Gastrocnemius medialis (tissue), 4 donors: ENCODE measurements around the gene PCAT7. TPM values are rescaled to one million over a fixed set of nuclear protein-coding genes. Genes with fewer than 3 reads are reported as not detected.
"Not testable (repeated sequence)": the region's sequence is repeated elsewhere in the genome, so short reads cannot be mapped to it uniquely, and the experiment has no call there.

Experiments used
- ATAC-seq, 2 donors: fragments of 150-250 bp; one replicate each; pipeline ENCODE4 v1.9.1; 2016
- DNase-seq, 2 donors: peaks; one replicate each; pipeline ENCODE4 v3.0.0-alpha.2; 2019
- H3K27ac ChIP-seq, 4 donors: fragments of 200-600 bp; sonication (generic); 1 replicate in 1 of 4; 2 replicates in 3 of 4; pipeline ENCODE4 v1.5.1; 2016 to 2018; ENCODE audit warnings: mild to moderate bottlenecking in 2 of 4, moderate library complexity in 1 of 4
- H3K27me3 ChIP-seq, 3 donors: fragments of 200-600 bp; sonication (generic) in 2 of 3; 1 replicate in 1 of 3; 2 replicates in 2 of 3; pipeline versions ENCODE4 v1.5.1 to v1.6.0; 2016 to 2019; ENCODE audit warnings: mild to moderate bottlenecking in 1 of 3, moderate library complexity in 1 of 3
- H3K36me3 ChIP-seq, 2 donors: fragments of 200-600 bp; sonication (generic) in 1 of 2; one replicate each; pipeline ENCODE4 v1.5.1; 2017 to 2018
- H3K4me1 ChIP-seq, 2 donors: fragments of 200-600 bp; sonication (generic) in 1 of 2; one replicate each; pipeline ENCODE4 v1.5.1; 2016 to 2017; ENCODE audit warnings: mild to moderate bottlenecking in 2 of 2
- H3K4me3 ChIP-seq, 4 donors: fragments of 200-600 bp; sonication (generic) in 3 of 4; 1 replicate in 1 of 4; 2 replicates in 3 of 4; pipeline ENCODE4 v1.5.1; 2016 to 2019; ENCODE audit warnings: mild to moderate bottlenecking in 2 of 4
- H3K9me3 ChIP-seq, 3 donors: fragments of 200-600 bp; sonication (generic) in 2 of 3; 1 replicate in 1 of 3; 2 replicates in 2 of 3; pipeline ENCODE4 v1.5.1; 2016 to 2019
- POLR2A ChIP-seq, 2 donors: fragments of 450-650 bp; IDR thresholded peaks; one replicate each; pipeline ENCODE4 v1.6.1; 2017; ENCODE audit warnings: antibody characterized with exemption in 2 of 2, mild to moderate bottlenecking in 2 of 2, moderate library complexity in 2 of 2
- in situ Hi-C, 4 donors: fragments of 200-750 bp; cut with MboI; loops; one replicate each; pipeline versions ENCODE4 v1.15.0 to v1.8.0; 2017; ENCODE audit warnings: low sequenced_read_pairs in 4 of 4
- intact Hi-C: fragments of 100-400 bp; cut with DNase I; formaldehyde crosslinking; loops from one replicate; pipeline ENCODE4 v1.15.1; 2023; ENCODE audit warnings: low total_unique reads
- total RNA-seq, 4 donors: library from RNA; depleted of rRNA; stranded (reverse); fragments of >200 nt; gene quantifications; one replicate each; pipeline versions ENCODE4 v1.1.0 to v1.2.3, GENCODE V29; 2016
- TF ChIP-seq, protein P1 (sequence below), 5 experiments: fragments of 450-650 bp in 3 of 5; fragments of 200-600 bp in 2 of 5; sonication (generic) in 2 of 5; IDR thresholded peaks in 4 of 5; conservative IDR thresholded peaks in 1 of 5; 1 replicate in 4 of 5; 2 replicates in 1 of 5; pipeline ENCODE4 v1.5.1; 2016 to 2019; ENCODE audit warnings: antibody characterized with exemption in 5 of 5, mild to moderate bottlenecking in 3 of 5, moderate library complexity in 3 of 5

The PCAT7 gene
- total RNA-seq, 4 donors from 2014 or later: not detected

DNA sequence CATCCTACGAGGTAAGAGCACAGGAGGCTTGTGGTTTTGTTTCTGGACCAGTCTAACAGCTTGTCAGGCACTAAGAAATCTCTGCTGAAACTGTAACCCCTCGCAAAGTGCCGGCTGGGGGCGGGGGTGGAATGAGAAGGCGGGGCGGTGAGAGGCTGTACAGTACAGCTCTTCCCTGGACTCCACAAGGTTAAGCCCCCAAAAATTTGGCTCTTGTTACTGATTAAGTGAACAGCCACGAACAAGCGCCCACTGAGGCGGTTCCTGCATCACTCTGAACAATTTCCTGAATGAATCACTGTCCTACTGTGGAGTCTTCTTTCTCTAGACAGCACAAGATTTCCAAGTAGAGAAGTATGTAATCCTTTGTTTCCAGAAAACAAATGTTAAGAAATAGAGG, 31.9 kb downstream of the PCAT7 start:
- Histone ChIP-seq H3K4me1 (peaks cover 3 to 5% of the 10 kb centered on the region in 2 donors), H3K27ac (peak overlapping the region in 2 of 4 donors; percentile 34 to 74), H3K4me3 (no peak overlapping the region), H3K27me3 (no peaks in the 10 kb centered on the region), H3K9me3 (no peaks in the 10 kb centered on the region), H3K36me3 (no peaks in the 10 kb centered on the region)
- TF ChIP-seq POLR2A (IDR thresholded peaks at IDR 0.05): no peak
- TF ChIP-seq, protein P1, sequence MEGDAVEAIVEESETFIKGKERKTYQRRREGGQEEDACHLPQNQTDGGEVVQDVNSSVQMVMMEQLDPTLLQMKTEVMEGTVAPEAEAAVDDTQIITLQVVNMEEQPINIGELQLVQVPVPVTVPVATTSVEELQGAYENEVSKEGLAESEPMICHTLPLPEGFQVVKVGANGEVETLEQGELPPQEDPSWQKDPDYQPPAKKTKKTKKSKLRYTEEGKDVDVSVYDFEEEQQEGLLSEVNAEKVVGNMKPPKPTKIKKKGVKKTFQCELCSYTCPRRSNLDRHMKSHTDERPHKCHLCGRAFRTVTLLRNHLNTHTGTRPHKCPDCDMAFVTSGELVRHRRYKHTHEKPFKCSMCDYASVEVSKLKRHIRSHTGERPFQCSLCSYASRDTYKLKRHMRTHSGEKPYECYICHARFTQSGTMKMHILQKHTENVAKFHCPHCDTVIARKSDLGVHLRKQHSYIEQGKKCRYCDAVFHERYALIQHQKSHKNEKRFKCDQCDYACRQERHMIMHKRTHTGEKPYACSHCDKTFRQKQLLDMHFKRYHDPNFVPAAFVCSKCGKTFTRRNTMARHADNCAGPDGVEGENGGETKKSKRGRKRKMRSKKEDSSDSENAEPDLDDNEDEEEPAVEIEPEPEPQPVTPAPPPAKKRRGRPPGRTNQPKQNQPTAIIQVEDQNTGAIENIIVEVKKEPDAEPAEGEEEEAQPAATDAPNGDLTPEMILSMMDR (IDR thresholded peaks at IDR 0.05 in 4 of 5, conservative IDR thresholded peaks at IDR 0.05 in 1 of 5): no peak
- intact Hi-C loops (no loop called here), in situ Hi-C loops (no loop called here)
- ATAC-seq: peak in 1 of 2 donors; percentile 10
- no peak for DNase-seq

DNA sequence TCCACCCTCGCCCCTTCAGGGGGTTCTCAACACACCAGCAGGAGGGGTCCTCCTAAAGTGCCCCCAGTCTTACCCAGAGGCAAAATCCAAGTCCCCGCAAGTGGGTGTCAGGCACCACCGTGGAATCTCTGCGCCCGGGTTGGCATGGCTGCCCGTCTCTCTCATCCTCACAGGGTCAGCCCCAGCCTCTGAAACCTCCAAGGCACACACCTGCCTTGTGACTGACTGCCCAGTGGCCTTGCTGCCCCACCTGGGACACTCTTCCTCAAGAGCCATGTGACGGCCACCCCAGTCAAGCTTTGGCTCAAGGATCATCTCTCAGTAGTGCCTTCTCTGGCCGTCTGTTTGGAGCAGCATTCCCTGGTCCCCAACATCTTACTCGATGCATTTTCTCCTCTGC, 33.8 kb downstream of the PCAT7 start:
- in situ Hi-C loops: no loop called here
- intact Hi-C loops: no loop called here
- no peaks in the 10 kb centered on the region for H3K9me3 ChIP-seq
- DNase-seq: no peak
- ATAC-seq: no peak
- H3K4me1 ChIP-seq: peaks cover 8 to 9% of the 10 kb centered on the region in 2 donors
- no peak for TF ChIP-seq POLR2A (IDR thresholded peaks at IDR 0.05)
- TF ChIP-seq, protein P1 (IDR thresholded peaks at IDR 0.05 in 4 of 5, conservative IDR thresholded peaks at IDR 0.05 in 1 of 5): no peak
- peak overlapping the region in 3 of 4 donors; percentile 2 to 74 (median 55) for H3K27ac ChIP-seq
- H3K4me3 ChIP-seq: no peak overlapping the region
- H3K36me3 ChIP-seq: no peaks in the 10 kb centered on the region
- H3K27me3 ChIP-seq: no peaks in the 10 kb centered on the region

DNA sequence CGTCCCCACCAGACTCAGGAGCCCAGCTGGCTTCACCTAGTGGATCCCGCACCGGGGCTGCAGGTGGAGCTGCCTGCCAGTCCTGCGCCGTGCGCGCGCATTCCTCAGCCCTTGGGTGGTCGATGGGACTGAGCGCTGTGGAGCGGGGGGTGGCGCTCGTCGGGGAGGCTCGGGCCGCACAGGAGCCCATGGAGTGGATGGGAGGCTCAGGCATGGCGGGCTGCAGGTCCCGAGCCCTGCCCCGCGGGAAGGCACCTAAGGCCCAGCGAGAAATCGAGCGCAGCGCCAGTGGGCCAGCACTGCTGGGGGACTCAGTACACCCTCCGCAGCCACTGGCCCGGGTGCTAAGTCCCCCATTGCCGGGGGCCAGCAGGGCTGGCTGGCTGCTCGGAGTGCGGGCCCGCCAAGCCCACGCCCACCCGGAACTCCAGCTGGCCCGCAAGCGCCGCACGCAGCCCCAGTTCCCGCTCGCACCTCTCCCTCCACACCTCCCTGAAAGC, 36.2 kb downstream of the PCAT7 start:
- H3K27ac ChIP-seq: peak overlapping the region; percentile 31 to 94 (median 62)

DNA sequence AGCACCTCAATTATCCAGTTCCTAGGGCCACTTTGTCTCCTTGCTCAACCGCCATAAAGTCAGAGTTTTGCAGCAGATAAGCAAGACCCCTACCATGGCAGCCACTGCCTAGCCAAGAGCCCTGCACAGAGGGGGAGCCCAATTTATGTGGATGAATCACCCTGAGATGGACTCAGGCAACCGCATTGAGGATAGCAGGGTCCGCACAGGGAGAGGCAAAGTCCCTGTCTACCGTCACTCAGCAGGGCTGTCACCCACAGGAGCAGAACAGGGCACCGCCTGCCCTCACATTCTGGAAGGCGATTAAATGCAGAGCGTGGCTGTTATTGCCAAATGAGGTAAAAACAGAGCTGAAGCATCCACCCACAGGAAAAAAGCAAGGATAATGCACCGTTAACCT, 37.0 kb downstream of the PCAT7 start:
- Histone ChIP-seq H3K27me3 (no peaks in the 10 kb centered on the region), H3K27ac (peak overlapping the region; percentile 79 to 94 (median 87)), H3K9me3 (no peaks in the 10 kb centered on the region), H3K4me3 (peak overlapping the region in 1 of 4 donors; percentile 21), H3K4me1 (peaks cover 11 to 14% of the 10 kb centered on the region in 2 donors), H3K36me3 (no peaks in the 10 kb centered on the region)
- no peak for TF ChIP-seq POLR2A (IDR thresholded peaks at IDR 0.05)
- TF ChIP-seq, protein P1 (IDR thresholded peaks at IDR 0.05 in 4 of 5, conservative IDR thresholded peaks at IDR 0.05 in 1 of 5): no peak
- intact Hi-C loops (no loop called here), in situ Hi-C loops (no loop called here)
- ATAC-seq (no peak), DNase-seq (no peak)

More for the DNA sequence above, 36.2 kb downstream of the PCAT7 start:
- H3K9me3 ChIP-seq, intact Hi-C loops, ATAC-seq, in situ Hi-C loops, H3K27me3 ChIP-seq, H3K36me3 ChIP-seq, DNase-seq: not testable (repeated sequence)
- Histone ChIP-seq H3K4me3 (peak overlapping the region in 1 of 4 donors; percentile 21), H3K4me1 (peaks cover 11 to 14% of the 10 kb centered on the region in 2 donors)

DNA sequence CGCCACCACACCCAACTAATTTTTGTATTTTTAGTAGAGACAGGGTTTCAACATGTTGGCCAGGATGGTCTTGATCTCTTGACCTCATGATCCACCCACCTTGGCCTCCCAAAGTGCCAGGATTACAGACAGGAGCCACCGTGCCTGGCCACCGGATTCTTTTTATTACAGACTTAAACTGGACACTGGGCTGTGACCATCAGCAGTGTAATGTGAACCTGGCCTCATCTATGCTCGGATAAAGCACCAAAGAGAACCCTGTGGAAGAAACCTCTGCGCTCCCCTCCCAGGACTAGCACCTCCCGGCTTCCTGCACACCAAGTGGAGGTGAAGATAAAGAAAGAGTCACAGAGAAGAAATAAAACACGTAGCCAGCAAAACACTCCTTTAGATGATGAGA, 37.8 kb downstream of the PCAT7 start:
- H3K27me3 ChIP-seq, H3K36me3 ChIP-seq, H3K9me3 ChIP-seq, intact Hi-C loops, in situ Hi-C loops: not testable (repeated sequence)
- H3K27ac ChIP-seq: peak overlapping the region; percentile 79 to 94 (median 87)
- ATAC-seq (peak in 1 of 2 donors; percentile 47), DNase-seq (peak in 1 of 2 donors; percentile 37)
- peaks cover 11 to 14% of the 10 kb centered on the region in 2 donors for H3K4me1 ChIP-seq
- H3K4me3 ChIP-seq: peak overlapping the region; percentile 50 to 64 (median 53)
